PC-9 (cell line): ENCODE results near the gene CEP19.

Source experiments
- EZH2 ChIP-seq: fragments of 200-600 bp; sonication (generic); IDR thresholded peaks from 2 replicates; pipeline ENCODE4 v1.8.0; 2017; ENCODE audit warnings: antibody characterized with exemption, low read depth
- TF ChIP-seq, protein P1 (sequence below): fragments of 200-600 bp; sonication (generic); conservative IDR thresholded peaks from 2 replicates; pipeline ENCODE4 v1.6.1; 2017; ENCODE audit warnings: mixed run types, antibody characterized with exemption, mild to moderate bottlenecking, moderate library complexity

DNA sequence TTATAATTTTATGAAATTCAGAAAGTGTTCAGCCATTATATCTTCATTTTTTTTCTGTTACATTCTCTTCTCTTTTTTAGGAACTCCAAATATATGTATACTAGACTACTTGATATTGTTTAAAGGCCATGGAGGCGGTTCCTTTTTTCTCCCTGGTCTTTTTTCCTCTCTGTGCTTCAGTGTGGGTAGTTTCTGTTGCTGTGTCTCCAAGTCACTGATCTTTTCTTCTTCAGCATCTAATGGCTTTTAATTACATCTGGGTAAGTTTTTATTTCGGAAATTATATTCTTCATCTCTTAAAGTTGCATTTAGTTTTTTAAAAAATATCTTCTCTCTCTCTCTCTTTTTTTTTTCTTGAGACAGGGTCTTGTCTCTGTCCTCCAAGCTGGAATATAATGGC is 9.0 kb upstream of the CEP19 start:
- TF ChIP-seq, protein P1, sequence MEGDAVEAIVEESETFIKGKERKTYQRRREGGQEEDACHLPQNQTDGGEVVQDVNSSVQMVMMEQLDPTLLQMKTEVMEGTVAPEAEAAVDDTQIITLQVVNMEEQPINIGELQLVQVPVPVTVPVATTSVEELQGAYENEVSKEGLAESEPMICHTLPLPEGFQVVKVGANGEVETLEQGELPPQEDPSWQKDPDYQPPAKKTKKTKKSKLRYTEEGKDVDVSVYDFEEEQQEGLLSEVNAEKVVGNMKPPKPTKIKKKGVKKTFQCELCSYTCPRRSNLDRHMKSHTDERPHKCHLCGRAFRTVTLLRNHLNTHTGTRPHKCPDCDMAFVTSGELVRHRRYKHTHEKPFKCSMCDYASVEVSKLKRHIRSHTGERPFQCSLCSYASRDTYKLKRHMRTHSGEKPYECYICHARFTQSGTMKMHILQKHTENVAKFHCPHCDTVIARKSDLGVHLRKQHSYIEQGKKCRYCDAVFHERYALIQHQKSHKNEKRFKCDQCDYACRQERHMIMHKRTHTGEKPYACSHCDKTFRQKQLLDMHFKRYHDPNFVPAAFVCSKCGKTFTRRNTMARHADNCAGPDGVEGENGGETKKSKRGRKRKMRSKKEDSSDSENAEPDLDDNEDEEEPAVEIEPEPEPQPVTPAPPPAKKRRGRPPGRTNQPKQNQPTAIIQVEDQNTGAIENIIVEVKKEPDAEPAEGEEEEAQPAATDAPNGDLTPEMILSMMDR, result no peak
- TF ChIP-seq EZH2, result no peak
